ENCODE results near the gene AP4S1.
A peak's percentile ranks its signal among the peaks of the same experiment; 100 is the strongest.
"Not testable (repeated sequence)": the region's sequence is repeated elsewhere in the genome, so short reads cannot be mapped to it uniquely, and the experiment has no call there.

Gene AP4S1

GRCh38 chr14:31025367-31026076 is at the start of gene AP4S1:
Gene AP4S1 (plus strand): TSS chr14:31025649. CDS start chr14:31066197, 40,548 bp downstream.
- DNase-seq, result peak; percentile 3 to 78 (median 56)
- intact Hi-C loops (cut with DNase I), result loop anchor here (5.0 kb wide), 1 partner anchor 182 kb away; the partner anchor contains the start of gene HECTD1

GRCh38 chr14:30977752-30978151 is 47.7 kb upstream of the AP4S1 start:
- intact Hi-C loops (cut with DNase I), result loop anchor here (10.0 kb wide), 1 partner anchor 107 kb away; no protein-coding TSS in a partner anchor
- no peak for DNase-seq

GRCh38 chr14:30980106-30980704 is 45.2 kb upstream of the AP4S1 start:
- intact Hi-C loops (cut with DNase I), result not testable (repeated sequence)
- peak in 21 of 42 donors; percentile 5 to 73 (median 46) for DNase-seq

- DNase-seq, result no peak
- intact Hi-C loops (cut with DNase I), result no loop called here
Measured at GRCh38 chr14:30980980-30981379, 44.5 kb upstream of the AP4S1 start.

GRCh38 chr14:30982533-30982932 is 42.9 kb upstream of the AP4S1 start:
- intact Hi-C loops (cut with DNase I), result no loop called here
- no peak for DNase-seq

- DNase-seq, result no peak
- intact Hi-C loops (cut with DNase I), result no loop called here
Measured at GRCh38 chr14:30983858-30984257, 41.6 kb upstream of the AP4S1 start.

GRCh38 chr14:30985796-30986195 is 39.7 kb upstream of the AP4S1 start:
- DNase-seq, result peak in 9 of 42 donors; percentile 4 to 48 (median 14)
- intact Hi-C loops (cut with DNase I), result no loop called here

- intact Hi-C loops (cut with DNase I), result no loop called here
- DNase-seq, result no peak
Measured at GRCh38 chr14:30988509-30988908, 36.9 kb upstream of the AP4S1 start.

- DNase-seq, result no peak
- intact Hi-C loops (cut with DNase I), result no loop called here
Measured at GRCh38 chr14:30990770-30991169, 34.7 kb upstream of the AP4S1 start.

GRCh38 chr14:30991408-30991807 is 34.0 kb upstream of the AP4S1 start:
- intact Hi-C loops (cut with DNase I), result no loop called here
- DNase-seq, result no peak

- intact Hi-C loops (cut with DNase I), result no loop called here
- no peak for DNase-seq
Measured at GRCh38 chr14:30993071-30993470, 32.4 kb upstream of the AP4S1 start.

GRCh38 chr14:30994681-30995620 is 30.5 kb upstream of the AP4S1 start:
- intact Hi-C loops (cut with DNase I), result no loop called here
- DNase-seq, result no peak

GRCh38 chr14:30995689-30996088 is 29.8 kb upstream of the AP4S1 start:
- DNase-seq, result no peak
- intact Hi-C loops (cut with DNase I), result no loop called here

GRCh38 chr14:30996892-30997659 is 28.4 kb upstream of the AP4S1 start:
- intact Hi-C loops (cut with DNase I), result no loop called here
- DNase-seq, result no peak

GRCh38 chr14:30998100-30998706 is 27.2 kb upstream of the AP4S1 start:
- intact Hi-C loops (cut with DNase I), result no loop called here
- DNase-seq, result no peak

- DNase-seq, result no peak
- intact Hi-C loops (cut with DNase I), result no loop called here
Measured at GRCh38 chr14:30999038-30999773, 26.2 kb upstream of the AP4S1 start.

- no peak for DNase-seq
- intact Hi-C loops (cut with DNase I), result no loop called here
Measured at GRCh38 chr14:31000629-31001338, 24.7 kb upstream of the AP4S1 start.
